Activated effector memory CD4-positive, alpha-beta T cell treated with anti-CD3 and anti-CD28 coated beads, Interleukin-2, amount 50 U/mL, for 16 hours (primary cell): ENCODE measurements around the gene SELENOO.

Source experiments
- DNase-seq: peaks from one replicate; pipeline ENCODE4 v3.0.0-alpha.2; 2020

SELENOO gene

DNA sequence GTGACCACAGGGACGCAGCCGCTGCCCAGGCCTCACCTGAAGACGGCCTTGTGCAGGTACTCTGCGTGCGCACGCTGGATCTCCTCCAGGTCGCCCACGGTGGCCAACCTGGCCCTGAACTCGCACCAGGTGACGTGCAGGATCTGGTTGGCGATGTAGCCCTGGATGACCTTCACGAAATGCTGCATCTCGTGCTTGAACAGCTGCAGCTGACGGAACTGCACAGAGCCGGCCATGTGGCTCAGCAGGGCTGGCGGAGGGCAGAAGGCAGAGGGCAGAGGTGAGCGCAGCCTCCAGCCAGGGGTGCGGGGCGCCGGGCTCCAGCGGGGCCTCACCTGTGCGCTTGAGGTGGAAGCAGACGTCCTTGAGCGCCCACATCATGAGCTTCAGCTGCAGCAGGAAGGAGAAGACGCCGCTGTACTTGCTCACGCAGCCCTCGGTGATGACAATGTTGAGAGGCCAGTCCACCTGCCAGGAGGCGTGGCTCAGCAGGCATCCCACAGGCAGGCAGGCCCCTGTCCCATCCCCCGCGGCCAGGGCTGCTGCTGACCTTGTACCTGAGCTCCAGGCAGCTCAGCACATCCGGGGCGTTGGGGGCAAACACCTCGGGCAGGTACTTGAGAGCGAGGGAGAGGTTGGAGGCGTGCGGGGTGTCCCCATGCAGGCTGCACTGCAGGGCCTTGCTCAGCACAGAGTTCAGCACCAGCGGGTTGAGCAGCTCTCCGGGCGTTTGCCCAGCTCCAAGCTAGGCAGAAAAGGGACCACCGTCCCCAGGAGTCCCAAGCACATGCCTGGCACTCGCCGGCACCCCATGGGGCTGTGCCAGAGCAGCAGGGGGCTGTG is 17.6 kb downstream of the SELENOO start:
- no peak for DNase-seq

DNA sequence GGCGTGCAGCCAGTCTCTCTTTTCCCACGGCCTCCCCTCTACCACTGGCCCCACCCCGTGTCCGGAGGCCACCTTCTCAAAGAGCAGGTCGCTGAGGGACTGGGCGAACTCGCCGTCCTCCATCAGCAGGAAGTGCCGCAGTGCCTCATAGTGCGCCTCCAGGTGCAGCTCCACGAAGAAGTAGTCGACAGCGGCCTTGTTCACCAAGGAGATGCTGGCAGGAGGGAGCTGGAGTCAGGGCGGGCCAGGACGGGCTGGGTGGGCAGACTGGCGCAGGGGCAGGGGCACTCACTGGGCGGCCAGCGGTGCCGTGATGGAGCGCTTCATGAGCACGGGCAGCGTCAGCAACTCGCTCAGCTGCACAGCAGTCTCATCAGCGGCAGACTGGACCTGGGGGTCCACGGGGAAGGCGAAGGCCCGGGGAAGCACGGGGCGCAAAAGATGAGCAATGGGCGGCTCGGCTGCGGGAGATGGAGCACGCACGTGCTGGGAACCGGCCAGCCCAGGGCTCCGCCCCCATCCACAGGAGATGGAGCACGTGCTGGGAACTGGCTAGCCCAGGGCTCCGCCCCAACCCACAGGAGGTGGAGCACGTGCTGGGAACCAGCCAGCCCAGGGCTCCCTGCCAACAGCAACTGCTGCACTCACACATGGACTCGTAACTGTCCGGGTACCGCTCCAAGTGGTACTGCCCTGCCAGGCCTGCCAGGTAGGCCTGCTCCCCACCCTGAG is 18.4 kb downstream of the SELENOO start:
- DNase-seq = no peak

DNA sequence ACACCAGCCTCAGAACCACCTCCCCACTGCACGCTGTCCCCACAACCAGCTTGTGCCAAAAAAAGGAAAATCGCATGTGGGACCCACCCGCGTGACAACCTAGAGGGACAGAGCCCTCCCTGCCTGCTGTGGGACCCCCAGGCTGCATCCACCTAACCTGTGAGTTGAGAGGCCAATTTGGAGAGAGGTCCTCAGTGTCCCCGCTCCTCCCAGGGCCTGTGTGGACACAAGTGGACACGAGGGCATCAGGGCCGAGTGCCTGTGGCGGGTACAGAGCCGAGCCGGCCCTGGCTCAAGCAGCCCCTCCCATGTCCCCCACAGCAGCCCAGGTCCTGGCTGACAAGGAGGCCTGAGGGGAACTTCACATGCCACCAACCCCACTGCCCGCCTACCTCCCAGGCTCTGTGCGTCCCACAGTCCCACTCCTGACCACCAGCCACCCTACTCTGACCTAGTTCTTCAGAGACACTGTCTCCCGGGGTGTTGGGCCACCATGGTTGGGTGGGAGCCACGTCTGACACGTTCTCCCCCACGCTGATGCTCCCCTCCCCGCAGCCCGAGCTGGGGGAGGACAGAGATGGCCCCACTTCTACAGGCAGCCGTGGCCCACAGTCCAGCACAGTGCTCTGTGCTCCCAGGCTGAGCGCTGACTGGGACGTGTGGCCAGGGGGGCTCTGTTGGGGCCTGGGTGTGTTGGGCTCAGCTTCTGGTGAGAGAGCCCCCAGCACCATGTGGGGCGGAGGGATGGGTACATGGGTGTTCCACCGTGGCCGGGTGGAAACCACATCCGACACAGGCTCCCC is 19.2 kb downstream of the SELENOO start:
- DNase-seq = no peak

DNA sequence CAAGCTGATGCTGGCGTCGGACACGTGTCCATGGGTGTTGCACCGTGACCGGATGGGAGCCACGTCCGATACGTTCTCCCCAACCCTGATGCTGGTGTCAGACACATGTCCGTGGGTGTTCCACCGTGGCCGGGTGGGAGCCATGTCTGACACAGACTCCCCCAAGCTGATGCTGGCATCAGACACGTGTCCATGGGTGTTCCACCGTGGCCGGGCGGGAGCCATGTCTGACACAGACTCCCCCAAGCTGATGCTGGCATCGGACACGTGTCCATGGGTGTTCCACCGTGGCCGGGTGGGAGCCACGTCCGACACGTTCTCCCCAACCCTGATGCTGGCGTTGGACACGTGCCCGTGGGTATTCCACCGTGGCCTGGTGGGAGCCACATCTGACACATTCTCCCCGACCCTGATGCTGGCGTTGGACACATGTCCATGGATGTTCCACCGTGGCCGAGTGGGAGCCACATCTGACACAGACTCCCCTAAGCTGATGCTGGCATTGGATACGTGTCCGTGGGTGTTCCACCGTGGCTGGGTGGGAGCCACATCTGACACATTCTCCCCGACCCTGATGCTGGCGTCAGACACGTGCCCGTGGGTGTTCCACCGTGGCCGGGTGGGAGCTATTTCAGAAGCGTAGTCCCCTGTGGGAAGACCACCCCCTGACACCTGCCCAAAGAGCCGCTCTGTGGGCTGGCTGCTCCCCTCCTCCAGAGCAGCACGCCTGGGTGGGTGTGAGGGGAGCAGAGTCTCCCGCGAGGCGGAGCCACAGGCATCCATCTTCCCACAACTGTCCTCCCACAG is 20.0 kb downstream of the SELENOO start:
- no peak for DNase-seq

DNA sequence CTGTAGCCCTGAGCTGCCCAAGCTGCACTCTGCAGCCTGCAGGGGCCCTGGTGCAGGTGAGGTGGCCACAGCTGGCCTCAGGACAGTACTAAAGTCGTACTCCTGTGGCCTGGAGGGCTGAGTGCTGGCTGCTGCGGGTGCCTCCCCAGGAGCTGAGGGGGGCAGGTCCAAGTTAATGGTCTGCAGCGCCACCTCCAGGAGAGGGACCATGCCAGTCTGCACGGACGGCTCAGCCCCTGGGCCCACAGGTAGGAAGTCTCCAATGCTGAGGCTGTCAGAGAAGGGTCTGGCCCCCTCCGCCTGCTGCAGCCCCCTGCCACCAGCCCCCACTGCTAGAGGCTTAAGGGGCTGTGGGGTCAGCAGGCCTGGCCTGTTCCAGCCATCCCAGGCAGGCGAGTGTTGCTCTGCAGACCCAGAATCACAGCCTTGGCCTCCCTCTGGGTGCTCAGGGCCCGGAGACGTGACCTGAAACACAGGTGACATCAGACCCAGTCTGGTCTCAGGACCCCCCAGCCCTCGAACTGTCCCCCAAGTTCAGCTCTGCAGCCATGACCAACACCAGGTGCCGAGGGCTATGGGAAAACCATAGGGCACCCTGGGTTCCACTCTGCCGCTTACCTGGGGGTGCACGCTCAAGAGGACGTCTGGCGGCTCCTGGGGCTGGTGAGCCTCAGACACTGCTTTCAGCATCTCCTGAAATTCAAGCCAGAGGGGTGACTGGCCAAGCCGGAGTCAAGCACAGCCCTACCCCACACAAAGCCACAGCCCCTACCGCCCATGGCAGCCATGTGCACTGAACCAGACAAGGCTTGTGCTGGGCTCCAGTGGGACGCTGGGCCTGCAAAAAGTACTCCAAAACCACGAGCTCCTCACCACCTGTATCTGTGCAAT is 20.8 kb downstream of the SELENOO start:
- DNase-seq = no peak

DNA sequence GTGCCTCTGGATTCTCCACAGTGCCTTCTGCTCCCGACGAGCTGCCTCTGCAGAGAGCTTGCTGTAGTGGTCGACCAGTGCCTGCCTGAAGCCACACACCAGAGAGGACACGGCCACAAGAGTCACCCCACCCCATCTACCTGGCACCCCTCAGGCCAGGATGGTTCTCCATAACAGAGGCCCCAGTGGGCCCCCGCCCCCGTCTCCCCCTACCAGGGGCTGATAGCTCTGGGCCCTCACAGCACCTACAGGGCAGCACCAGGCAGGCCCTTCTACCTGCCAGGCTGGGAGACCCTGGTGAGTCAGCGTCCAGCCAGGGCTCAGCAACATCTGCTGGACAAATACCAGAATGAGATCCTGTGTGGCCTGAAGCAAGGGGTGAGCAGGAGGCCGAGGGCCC is 21.7 kb downstream of the SELENOO start:
- no peak for DNase-seq

DNA sequence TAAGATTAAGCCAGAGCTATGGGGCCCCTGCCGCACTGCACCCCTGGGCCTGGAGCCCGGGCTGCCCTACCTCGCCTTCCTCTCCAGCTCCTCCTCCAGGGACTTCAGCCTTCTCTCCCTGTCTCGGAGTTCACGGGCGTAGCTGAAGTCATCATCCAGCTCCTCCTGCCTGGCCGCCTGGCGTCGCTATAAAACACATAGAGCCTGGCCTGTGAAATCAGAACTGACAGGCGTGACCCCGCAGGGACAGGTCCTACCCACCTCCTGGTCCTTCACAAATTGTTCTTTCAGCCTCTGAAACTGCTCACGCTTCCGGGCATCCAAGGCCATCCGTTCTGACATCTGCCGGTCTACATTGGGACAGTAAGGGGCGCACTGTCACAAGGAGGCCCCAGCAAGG is 23.3 kb downstream of the SELENOO start:
- no peak for DNase-seq

DNA sequence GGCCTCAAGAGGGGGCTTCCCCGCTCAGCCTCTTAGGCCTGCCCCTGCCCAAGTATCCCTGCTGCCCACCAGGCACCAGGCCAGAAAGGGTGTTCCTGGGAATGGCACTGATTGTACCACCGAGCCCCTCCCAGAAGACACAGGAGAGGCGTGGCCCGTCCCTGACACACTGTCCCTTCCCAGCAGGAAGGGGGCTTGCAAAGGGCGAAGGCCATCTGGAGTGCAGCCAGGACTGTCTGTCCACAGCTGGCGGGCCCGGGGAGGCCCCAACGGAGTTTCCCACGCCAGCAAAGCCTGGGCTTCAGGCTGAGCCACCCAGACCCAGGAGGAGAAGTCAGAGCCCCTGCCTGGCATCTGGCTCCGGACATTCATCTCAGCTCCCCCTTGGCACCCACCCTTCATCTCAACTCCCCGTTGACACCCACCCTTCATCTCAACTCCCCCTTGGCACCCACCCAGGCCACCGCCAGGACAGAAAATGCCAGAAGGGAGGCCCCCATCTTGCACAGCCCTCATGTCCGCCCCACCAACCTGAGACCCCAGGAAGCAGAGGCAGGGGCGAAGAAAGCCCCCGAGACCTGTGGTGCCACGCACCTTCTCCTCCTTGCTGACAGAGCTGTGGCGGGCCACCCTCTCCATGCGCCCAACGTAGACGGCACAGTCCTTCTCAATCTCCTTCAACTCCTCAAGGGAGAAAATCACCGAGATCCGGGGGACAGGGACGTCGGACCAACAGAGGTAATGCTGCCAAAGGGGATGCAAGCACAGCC is 24.6 kb downstream of the SELENOO start:
- no peak for DNase-seq

DNA sequence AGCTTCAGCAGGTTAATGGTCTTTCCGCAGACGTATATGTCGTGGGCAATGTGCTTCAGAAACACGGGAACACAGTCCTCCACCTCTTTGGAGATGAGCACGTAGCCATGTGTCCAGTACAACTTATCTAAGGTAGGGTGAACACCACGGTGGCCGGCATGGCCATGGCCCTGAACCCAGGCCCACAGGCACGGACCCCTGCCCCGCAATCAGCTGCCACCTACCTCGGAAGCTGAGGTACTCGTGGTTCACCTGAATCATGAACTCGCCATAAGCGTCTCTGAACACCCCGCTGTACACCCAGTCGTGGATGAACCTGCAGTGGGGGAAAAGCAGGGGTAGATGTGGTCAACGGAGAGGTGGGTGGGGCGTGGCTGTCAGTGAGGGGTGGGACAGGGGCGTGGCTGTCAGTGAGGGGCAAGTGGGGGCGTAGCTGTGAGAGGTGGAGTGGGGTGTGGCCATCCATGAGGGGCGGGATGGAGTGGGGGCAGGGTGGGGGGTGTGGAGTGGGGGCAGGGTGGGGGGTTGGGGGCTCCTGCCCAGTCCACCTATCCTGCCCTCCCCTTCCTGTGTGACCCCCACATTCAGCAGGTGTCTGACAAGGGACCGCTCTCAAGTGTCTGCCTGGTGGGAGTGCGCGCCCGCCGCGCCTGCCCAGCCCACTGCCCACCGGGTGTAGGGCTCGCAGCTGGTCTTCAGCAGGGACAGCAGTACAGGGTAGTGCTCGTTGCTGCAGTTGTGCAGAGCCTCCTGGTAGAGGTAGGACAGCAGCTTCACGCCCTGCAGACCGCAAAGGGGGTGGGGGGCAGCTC is 25.5 kb downstream of the SELENOO start:
- no peak for DNase-seq

DNA sequence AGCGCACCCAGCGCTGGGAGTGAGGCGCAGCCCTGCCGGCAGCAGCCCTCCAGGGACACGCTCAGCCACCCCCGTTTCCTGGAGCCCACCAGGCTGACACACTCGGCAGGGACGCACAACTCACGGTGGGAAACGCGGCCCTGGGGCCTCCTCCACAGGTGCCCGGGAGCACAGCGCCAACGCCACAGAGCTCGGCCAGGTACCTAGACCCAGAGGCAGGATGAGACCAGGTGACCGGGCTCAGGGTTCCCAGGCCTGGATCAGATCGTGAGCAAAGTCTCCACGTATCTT is 26.0 kb downstream of the SELENOO start:
- DNase-seq = no peak

DNA sequence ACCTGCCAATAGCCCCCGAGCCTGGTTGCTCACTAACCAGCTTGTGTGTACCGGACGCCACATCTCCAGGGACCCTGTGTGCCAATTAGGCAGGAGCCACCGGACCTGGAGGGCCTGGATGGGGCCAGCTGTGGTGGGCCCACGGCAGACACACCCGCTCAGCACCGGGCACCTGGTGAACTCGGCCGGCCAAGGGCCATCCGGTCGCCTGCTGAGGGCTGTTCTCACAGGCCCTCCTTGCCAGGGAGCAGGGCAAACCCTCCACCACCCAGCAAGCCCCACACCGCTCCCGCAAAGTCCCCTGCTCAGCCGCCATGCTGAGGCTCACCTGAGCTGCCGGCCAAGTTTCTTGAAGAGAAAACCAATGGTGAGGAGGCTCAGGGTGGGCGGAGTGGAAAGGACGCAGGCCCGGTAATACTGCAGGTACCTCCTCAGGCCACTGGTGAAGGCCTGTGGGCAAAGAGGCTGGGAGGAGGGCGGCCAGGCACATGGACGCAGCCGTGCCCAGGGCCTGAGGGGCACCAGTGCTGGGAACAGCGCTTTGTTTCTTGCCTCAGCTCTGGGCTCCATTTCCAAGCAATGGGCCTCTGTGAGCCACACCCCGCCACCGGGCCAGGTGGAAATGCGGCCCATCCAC is 26.9 kb downstream of the SELENOO start:
- no peak for DNase-seq

DNA sequence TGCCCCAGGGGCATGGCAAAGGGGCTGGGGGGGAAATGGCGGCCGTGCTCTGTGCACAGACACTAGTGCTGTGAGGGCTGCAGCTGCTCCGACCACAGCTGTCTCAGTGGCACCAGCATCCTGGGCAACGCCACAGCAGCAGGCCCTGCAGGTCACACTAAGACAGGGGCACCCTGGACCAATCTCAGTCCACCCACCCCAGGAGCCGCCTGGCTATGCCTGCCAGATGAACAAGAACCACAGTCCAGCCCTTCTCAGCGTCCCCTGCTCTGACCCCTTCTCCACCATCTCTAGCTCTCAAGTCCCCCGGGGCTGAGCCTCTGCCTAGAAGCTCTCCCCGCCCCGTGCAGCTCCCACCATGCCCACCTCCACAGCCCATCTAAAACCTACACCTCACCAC is 27.6 kb downstream of the SELENOO start:
- DNase-seq = no peak

DNA sequence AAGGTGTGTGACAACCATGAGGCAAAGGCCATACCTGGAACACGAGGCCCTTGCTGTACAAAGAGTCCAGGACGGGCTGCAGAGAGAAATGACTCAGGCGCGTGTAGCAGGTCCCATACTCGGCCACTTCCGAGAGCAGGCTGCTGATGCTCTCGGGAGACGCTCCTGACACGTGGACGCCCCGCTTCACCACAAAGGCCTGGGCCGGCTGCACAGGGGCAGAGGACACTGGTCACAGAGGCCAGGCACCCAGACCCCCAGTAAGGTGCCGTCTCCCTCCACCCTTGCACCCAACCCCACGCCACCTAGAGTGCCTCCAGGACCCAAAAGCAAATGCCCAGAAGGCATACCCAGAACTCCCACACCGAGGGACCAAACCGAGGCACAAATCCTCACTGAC is 28.6 kb downstream of the SELENOO start:
- no peak for DNase-seq

DNA sequence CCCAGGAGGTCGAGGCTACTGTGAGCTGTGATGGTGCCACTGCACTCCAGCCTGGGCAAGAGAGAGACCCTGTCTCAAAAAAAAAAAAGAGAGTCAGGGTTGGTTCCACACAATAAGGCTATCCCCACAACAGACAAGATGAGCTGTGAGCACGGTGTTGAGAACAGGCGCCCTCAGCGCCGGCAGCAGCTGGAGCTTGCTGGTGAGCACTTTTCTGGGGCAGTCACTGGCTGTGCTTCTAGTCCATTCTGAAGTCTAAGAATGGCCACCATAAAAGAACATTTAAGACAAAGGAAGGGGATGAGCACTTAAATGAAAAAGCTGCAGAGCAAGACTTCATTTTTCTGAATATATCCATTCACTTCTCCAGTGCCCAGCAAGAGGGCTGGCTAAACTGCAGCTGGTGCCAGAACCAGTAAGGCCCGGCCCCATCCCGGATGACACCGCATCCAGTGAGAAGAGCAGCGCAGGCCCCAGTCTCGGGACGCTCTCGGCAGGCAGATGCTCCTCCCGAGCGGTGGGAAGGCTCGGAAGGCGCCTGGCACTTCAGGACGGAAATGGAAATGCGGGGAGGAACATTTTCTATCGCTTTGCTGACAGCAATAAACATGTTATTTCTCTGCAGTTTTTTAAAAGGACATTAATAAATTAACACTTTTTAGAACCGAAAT is 31.8 kb downstream of the SELENOO start:
- no peak for DNase-seq

DNA sequence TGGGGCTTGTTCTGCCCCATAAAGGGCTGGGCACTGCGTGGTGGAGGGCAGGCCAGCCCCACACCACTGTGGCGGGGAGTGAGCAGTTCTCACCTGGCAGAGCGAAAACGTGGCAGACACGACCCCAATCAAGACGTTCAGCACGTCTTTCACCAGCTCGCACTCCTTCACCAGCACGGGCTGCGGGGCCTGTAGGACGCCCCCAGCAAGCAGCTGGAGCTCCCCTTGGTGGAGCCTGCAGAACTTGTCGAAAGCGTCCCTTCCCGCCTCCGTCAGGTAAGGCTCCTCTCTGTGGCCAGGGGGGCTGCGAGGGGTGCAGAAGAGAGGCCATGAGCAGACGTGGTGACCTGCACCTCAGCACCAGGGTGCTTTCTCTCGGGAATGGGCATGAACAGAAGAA is 32.4 kb downstream of the SELENOO start:
- DNase-seq = no peak

DNA sequence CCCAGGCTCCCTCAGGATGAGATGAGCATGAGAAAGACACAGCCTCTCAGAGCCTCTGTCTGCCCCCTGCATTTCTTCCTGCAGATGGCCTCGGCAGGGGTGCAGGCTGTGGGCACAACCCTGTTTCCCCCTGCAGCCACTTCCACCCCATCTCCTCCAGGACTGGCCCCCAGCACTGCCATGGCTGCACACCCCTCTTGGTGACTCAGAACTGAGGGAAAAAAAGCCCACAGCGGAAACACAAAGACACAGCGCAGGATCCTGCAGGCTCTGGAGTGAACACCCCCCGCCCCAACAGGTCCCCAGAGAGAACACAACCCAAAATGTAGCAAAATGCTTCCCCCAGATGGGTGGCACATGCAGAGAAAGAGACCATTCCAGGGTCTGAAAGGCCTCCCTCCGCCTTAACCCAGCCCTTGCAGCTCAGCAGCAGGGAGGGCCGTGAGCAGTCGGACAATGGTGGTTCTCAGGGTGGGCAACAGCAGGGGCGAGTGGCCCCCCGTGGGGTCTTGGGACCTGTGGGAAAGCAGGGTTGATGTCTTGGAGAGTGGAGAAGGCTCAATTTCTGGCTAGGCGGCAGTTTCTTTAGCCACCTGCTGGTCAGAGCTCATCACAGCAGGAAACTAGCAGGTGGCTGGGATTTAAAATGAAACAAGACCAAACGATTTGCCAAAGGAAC is 36.1 kb downstream of the SELENOO start:
- no peak for DNase-seq

DNA sequence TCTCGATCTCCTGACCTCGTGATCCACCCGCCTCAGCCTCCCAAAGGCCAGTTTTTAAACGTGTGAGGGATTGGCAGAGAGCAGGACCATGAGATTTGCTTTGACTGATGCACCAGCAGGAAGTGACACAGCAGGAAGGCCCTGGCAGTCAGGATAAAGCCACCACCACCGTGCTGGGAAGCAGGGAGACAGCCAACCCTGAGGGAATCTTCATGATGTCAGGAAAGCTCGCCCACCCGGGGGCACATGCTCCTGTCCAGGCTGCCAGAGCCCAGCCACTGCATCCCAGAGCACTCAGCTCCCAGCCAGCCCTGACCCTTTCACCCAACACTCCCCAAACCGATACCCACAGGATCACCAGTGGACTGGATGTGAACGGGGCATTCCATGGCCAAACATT is 37.9 kb downstream of the SELENOO start:
- DNase-seq = no peak

DNA sequence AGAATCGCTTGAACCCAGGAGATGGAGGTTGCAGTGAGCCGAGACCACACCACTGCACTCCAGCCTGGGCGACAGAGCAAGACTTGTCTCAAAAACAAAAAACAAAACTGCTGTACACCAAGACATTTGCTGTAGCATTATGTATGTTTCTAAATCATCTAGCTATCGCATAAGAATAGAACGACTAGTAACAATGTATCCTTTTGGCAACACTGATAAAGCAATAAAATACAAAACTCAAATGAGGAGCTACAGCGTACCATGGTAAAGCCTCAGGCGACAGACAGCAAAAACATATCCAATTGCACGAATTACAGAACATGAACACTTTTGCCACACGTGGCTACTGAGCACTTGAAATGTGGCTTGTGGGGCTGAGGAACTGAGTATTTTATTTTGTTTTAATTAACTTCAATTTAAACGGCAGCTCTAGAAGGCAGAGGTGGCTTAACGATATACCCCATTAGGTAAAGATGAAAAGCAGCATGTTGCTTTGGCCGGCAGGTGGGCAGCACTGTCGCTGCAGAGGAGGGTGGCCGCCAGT is 41.7 kb downstream of the SELENOO start:
- no peak for DNase-seq
